GM10266 (cell line): ENCODE results near the gene RAP1A.

Source experiments
- DNase-seq: peaks from one replicate; pipeline ENCODE4 v3.0.0; 2012; ENCODE audit errors: extremely low spot score
- TF ChIP-seq, protein P1 (sequence below): IDR thresholded peaks from 2 replicates; pipeline ENCODE4 v1.5.1; 2012; ENCODE audit warnings: mild to moderate bottlenecking, low read depth; ENCODE audit not compliant: control insufficient read depth, insufficient read depth; ENCODE audit errors: missing control alignments

RAP1A gene

DNA sequence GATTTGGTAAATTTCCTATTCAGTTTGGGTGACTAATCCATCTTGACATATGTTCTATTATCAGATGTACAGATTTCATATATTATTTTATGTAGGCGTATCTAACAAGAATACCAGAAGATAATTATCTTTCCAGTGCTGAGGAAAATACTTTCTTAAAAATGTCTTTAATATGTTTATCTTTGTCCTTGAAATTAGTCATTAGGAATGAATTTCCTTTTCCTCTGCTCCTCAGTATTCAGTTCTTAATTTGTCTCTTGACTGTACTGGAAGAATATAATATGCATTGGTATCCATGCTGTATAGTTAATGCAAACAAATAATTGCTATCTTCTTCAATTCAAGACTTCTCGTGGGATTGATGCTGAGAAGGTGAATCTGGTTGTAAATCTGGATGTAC, 142.7 kb downstream of the RAP1A start:
- no peak for DNase-seq
- TF ChIP-seq, protein P1, sequence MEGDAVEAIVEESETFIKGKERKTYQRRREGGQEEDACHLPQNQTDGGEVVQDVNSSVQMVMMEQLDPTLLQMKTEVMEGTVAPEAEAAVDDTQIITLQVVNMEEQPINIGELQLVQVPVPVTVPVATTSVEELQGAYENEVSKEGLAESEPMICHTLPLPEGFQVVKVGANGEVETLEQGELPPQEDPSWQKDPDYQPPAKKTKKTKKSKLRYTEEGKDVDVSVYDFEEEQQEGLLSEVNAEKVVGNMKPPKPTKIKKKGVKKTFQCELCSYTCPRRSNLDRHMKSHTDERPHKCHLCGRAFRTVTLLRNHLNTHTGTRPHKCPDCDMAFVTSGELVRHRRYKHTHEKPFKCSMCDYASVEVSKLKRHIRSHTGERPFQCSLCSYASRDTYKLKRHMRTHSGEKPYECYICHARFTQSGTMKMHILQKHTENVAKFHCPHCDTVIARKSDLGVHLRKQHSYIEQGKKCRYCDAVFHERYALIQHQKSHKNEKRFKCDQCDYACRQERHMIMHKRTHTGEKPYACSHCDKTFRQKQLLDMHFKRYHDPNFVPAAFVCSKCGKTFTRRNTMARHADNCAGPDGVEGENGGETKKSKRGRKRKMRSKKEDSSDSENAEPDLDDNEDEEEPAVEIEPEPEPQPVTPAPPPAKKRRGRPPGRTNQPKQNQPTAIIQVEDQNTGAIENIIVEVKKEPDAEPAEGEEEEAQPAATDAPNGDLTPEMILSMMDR, result no peak
